Measurements from ENCODE around the gene DUS3L.

Gene DUS3L

GRCh38 chr19:5821521-5822180 is 30.7 kb upstream of the DUS3L start:
- no peak for DNase-seq (ENCODE audit: low read depth)

- no peak for DNase-seq (ENCODE audit: low read depth)
These were observed 29.8 kb upstream of the DUS3L start for GRCh38 chr19:5820785-5821184.

GRCh38 chr19:5818594-5818993 is 27.6 kb upstream of the DUS3L start:
- no peak for DNase-seq (ENCODE audit: low read depth)

- no peak for DNase-seq (ENCODE audit: low read depth)
These were observed 26.3 kb upstream of the DUS3L start for GRCh38 chr19:5817218-5817617.

GRCh38 chr19:5814852-5815246 is 23.9 kb upstream of the DUS3L start:
- DNase-seq (ENCODE audit: low read depth), result no peak

GRCh38 chr19:5814123-5814851 is 23.3 kb upstream of the DUS3L start:
- DNase-seq (ENCODE audit: low read depth), result no peak

- DNase-seq (ENCODE audit: low read depth), result no peak
These were observed 20.2 kb upstream of the DUS3L start for GRCh38 chr19:5811117-5811516.

- no peak for DNase-seq (ENCODE audit: low read depth)
These were observed 18.5 kb upstream of the DUS3L start for GRCh38 chr19:5809469-5809868.

GRCh38 chr19:5809053-5809452 is 18.1 kb upstream of the DUS3L start:
- no peak for DNase-seq (ENCODE audit: low read depth)

- no peak for DNase-seq (ENCODE audit: low read depth)
These were observed 17.3 kb upstream of the DUS3L start for GRCh38 chr19:5808120-5808816.

- DNase-seq (ENCODE audit: low read depth), result no peak
These were observed 15.9 kb upstream of the DUS3L start for GRCh38 chr19:5806905-5807304.

GRCh38 chr19:5806133-5806489 is 15.1 kb upstream of the DUS3L start:
- DNase-seq (ENCODE audit: low read depth), result no peak

- DNase-seq (ENCODE audit: low read depth), result peak; percentile 55
These were observed 14.6 kb upstream of the DUS3L start for GRCh38 chr19:5805462-5806132.

GRCh38 chr19:5804516-5805461 is 13.8 kb upstream of the DUS3L start, which contains the start of gene NRTN:
TSS of gene NRTN (plus strand) at chr19:5805067. CDS start at chr19:5824166, 19,099 bp downstream.
- DNase-seq (ENCODE audit: low read depth), result peak; percentile 35

- peak; percentile 98 for DNase-seq (ENCODE audit: low read depth)
These were observed 13.0 kb upstream of the DUS3L start for GRCh38 chr19:5803752-5804515.

GRCh38 chr19:5803441-5803751 is 12.4 kb upstream of the DUS3L start:
- no peak for DNase-seq (ENCODE audit: low read depth)

- DNase-seq (ENCODE audit: low read depth), result no peak
These were observed 11.0 kb upstream of the DUS3L start for GRCh38 chr19:5801796-5802619.

- DNase-seq (ENCODE audit: low read depth), result no peak
These were observed 9.7 kb upstream of the DUS3L start for GRCh38 chr19:5800361-5801270.
